GM12801 (cell line): Measurements from ENCODE around the gene CTU2.

ENCODE experiments used
- TF ChIP-seq, protein P1 (sequence below): IDR thresholded peaks from one replicate; pipeline ENCODE4 v1.5.1; 2011; ENCODE audit warnings: control low read depth; ENCODE audit not compliant: insufficient read length; ENCODE audit errors: extremely low read depth

CTU2 gene

DNA sequence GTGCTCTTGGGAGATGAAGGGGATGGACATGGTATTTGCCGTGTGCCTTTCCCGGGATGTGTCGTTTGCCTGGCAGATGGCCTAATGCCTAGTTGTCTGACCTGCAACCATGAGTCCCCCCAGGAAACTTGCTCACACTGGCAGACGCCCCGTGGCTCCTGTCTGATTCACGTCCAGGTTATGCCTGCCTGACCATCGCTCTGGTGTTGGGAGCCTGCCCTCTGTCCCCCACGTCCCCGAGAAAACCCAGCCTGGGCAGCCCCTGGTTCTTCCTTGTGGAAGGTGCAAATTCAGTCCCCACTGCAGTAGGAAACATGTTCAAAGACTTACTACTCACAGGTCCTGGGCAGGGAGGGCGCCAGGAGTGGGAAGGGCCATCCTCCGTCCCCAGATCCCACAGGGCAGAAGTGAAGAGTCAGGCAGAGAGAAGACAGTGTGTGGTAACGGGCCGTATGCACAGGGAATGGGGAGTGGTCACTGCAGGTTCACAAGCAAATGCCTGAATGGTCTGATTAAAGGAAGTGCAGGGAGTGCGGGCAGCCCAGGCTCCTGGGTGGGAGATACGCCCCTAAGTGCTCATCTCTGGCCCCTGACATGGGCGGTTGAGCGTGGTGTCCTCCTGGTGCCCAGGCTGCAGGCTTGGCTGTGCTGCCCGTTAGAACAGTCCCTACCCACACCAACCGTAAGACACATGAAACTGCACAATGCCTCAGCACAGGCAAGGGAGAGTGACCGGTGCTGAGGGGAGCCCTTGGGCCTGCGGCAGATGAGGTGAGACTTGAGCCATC, 15.8 kb upstream of the CTU2 start:
- TF ChIP-seq, protein P1, sequence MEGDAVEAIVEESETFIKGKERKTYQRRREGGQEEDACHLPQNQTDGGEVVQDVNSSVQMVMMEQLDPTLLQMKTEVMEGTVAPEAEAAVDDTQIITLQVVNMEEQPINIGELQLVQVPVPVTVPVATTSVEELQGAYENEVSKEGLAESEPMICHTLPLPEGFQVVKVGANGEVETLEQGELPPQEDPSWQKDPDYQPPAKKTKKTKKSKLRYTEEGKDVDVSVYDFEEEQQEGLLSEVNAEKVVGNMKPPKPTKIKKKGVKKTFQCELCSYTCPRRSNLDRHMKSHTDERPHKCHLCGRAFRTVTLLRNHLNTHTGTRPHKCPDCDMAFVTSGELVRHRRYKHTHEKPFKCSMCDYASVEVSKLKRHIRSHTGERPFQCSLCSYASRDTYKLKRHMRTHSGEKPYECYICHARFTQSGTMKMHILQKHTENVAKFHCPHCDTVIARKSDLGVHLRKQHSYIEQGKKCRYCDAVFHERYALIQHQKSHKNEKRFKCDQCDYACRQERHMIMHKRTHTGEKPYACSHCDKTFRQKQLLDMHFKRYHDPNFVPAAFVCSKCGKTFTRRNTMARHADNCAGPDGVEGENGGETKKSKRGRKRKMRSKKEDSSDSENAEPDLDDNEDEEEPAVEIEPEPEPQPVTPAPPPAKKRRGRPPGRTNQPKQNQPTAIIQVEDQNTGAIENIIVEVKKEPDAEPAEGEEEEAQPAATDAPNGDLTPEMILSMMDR: no peak

GRCh38 chr16:88691129-88691813, 15.0 kb upstream of the CTU2 start:
- TF ChIP-seq, protein P1: no peak

GRCh38 chr16:88691924-88692560, 14.3 kb upstream of the CTU2 start:
- TF ChIP-seq, protein P1: no peak

GRCh38 chr16:88692861-88693260, 13.4 kb upstream of the CTU2 start:
- TF ChIP-seq, protein P1: no peak

DNA sequence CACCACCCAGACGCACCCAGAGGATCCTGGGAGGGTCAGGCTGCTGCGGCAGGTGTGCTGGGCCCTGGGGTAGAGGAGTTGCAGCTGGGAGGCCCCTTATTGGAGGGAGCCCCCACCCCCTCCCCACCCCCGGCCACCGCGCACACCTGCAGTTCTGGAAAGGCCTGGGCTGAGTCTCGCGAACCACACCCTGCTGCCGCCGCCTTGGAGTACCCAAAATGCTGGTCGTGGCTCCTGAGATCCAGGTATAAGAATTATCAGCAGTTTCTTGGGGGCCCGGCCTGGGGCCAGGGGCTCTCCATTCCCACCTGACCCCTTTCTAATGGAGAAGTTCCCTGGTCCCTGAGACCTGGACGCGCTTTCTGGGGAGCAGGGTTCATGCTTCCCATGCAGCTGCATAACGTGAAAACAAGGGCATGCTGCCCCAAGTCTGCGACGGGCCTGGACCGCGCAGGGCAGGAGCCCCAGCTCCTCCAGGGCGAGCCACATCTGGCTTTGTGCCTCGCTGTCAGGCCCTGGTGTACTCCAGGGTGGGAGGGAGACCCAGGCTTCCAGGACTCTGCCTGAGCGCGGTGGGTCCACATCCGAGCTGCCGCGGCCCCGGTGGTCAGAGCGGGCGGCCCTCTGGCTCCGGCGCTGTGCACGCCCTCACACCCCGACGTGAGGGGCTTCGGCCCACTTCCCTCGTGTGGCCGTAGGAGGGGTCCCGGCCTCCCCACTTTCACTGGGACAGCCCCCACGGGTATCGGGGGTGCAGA, 12.7 kb upstream of the CTU2 start:
- TF ChIP-seq, protein P1: no peak

DNA sequence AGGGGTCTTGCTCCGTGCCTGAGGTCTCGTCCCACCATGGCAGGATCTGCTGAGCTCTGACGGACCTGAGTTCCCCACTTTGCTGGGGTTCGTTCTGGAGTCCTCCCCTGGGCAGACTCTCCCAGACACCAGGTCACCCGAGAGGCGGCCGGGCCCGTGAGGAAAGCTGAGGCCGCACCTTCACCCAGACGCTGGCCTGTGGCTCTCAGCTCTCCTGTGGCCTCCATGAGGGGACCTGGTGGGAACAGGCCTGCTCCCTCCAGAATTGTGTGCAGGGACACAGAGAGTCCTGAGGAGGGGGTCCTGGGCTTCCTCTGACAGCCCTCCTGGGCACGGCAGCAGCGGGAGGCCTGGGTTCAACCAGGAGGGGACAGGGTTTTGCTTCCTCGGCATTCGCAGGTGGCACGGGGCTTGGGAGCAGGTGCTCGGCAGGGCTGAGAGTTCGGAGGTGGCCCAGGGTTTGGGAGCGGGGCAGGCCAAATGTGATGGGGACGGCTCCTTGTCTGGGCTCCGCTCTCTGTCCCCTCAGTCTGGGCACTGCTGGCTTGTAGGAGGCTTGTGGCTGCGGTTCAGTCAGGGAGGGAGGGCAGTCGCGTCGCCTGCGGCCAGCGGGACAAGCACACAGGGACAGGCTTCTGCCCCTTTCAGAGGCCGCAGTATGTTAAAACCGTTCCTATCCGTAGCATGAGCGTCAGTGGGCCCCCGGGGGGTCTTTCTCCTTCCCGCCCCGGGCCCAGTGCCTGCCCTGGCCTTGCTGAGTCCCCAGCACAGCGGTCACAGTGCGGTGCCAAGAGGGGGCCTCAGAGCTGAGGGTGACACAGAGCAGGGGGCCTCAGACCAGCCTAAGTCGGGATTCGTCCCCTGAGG, 11.8 kb upstream of the CTU2 start:
- TF ChIP-seq, protein P1: no peak
